NCI-H1092 (cell line): ENCODE data around the gene CORO1C.

Experiments
- DNase-seq: peaks from one replicate; lab custom pipeline; 2025; lab: John Stamatoyannopoulos, UW

Gene CORO1C

DNA sequence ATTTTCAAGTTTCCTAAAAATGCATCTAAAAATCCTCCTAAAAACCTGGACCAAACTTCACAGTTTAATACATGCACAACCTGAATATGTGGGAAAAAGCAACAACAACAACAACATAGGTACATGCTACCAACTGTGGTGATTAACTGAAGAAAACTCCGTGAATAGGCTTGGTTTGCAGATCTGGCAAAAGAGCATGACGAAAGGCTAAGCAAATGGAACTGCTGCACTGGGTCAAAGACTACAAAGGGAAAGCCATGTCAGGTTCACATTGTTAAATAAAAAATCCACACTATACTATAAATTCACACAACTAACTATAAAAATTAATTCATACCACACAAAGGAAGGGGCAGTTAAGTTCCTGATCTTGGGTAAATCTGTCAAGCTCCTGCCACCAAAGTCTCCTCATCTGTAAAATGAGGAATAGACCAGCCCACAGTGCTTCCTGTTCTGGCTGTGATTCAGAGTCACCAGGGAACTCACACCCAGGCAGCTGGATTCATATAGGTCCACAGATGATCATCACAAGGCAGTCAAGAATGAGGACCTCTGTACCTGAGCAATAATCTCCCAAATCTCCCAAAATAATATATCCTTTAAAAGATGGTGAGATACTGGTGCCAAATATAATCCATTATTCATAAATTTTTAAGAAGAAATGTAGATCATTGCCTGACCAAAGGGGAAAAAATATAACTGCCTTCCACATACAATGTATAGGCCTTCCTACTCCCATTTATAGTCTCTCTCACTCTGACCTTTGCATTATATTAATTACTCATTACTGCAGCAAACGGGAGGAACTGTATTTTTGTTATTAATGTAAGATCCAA, 7.0 kb downstream of the CORO1C start:
- DNase-seq: no peak

DNA sequence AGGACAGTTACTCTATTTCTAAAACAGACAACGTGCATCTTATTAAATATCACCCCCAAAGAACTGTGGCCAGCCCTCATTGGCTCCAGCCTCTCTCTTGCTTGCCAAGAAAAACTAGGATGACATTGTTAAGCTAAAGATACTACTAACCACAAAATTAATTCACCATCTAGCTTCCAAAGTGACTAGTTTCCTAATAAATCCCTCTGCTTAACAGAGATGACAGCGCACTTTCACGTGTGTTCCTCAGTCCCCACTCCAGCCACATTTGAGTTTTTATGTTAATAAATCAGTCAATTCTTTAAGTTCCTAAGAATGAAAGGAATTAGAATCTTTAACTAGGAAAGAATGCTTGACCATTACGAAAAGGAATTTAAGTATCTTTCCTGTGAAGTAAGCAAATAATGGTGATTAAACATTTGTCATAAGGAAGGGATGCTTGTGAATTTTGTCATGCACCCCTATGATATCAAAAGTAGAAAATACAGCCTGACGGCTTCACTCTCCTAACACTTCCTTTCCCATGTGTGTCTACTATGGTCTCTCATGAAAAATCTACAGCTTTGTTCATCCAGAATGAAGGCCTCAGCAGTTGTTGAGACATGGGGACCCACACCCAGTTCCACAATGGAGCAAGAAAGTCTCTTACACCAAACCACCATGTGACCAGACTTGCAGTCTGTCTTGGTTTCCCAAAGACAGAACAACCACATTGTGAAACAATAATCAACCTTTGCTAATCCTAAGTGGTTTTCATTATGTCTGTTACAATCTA, 8.1 kb downstream of the CORO1C start:
- DNase-seq: no peak

DNA sequence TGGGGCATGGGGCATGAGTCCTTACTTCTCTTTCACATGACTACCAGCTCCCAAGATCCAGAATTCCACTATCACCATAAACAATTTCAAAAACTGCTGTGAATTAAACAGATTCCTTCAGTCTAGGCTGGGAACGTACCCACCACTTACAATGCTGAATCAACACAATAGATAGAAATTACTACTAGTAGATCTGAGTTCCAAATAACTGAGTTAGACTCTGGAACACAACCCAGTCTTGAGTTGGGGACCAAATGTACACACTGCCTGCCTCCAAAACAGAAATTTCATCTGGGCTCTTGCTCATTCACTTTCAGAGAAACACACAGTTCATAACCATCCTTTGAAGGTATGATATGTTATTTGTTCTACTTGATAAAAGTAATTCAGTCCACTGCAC, 8.9 kb downstream of the CORO1C start:
- DNase-seq: no peak

DNA sequence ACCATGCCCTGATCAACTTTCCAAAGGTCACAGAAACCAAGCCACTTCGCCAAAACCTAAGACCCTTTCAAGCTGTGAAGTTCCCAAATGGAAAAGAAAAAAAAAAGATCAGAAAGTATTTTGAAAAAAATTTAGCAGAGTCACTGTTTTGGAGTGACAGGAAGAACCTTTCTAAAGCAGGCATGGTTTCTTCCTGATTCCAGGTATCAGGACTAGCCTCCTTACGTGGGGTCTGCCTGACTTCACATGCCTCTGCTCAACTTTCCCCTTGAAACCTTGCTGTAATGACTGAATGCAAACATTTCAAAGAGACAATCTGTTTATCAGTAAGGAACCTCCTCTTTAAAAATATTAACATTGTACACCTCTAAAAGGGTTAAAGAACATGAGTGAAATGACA, 9.5 kb downstream of the CORO1C start:
- DNase-seq: no peak

DNA sequence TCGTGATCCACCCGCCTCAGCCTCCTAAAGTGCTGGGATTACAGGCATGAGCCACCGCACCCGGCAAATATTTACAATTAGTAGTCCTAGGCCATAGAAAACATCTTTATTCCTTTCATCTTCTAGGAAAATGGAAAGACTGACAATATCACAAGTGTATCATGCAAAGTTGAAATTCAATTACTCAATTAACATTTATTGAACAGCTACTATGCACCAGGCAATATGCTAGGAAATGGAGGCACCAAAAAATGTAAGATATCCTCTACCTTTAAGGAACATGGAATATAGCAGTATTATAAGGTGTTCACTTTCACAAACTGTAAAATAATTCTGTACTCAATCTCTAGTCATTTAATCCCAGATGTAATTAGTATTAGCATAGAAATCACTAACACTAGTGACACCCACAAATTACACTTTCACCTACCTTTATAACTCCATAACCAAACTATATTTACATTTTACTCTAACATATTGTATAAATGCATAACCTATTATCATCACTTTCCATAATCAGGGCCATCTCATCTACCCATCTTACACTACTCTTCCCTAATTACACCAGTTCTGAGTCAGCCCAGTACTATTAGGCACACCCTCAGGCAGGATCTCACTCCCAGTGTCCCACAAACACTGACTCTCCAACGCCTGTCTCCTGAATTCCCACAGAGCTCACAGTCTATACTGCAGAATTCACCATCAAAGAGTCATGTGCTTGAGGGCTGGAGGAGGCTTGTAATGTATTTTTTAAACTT, 10.4 kb downstream of the CORO1C start:
- no peak for DNase-seq

DNA sequence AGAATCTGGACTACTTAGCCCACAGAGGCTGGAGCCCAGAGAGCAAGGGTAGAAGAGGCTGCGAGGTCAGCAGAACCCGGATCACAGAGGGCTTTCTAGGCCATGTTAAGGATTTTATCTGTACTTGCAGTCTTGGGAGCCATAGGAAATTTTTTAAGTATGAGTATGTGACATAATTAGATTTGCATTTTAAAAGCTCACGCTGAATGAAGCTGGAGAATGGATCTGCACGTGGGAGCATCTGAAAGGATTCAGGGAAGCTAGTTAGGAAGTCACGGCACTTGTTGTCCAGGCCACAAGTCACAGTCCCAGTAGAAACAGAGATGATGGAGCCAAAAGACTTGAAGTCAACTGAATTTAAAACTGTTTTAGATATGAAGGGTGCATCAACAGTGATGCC, 14.1 kb downstream of the CORO1C start:
- no peak for DNase-seq

DNA sequence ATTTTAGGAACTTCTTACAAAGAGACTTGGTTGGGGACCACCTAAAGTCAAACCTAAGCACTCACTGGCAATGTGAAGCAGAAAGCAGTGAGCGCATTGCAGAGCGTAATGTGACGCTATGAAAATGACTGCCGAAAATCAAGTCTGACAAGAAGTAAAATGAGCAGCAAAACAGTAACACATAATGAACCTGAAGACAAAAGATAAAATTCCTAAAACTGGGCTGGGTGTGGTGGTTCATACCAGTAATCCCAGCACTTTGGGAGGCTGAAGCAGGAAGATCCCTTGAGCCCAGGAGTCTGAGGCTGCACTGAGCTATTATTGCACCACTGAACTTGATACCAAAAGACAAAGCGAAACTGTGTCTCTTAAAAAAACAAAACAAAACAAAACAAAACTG, 16.5 kb downstream of the CORO1C start:
- no peak for DNase-seq

DNA sequence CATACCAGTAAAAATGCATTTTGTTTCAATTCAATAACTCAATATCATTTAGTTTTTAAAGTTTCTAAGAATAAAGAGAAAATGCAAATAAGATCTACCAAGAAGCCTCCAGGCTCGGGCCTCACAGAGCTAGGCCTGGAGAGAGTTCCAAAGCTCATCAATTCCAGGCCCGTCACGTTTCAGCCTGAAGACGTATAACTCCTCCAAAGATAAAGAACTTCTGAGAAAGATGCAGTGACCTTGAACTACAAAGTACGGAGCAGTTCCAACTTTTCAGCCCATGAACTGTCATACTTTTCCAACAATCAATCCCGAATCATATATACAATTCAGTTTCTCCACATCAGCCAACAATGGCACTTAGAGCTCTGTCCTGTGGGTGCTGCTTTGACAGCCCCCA, 17.8 kb downstream of the CORO1C start:
- DNase-seq: no peak

DNA sequence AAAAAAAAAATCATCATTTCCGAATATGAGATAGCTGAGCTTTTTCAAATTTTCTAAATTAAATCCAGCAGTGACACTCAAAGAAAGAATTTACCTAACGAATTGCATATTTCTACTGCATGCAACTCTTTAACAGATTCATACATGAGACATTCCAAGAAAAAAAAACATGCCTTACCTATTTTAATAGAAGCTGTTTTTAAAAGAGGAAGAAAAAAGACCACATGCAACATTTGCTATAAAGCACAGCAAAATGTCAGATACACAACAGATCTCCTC, 18.5 kb downstream of the CORO1C start:
- DNase-seq: no peak

DNA sequence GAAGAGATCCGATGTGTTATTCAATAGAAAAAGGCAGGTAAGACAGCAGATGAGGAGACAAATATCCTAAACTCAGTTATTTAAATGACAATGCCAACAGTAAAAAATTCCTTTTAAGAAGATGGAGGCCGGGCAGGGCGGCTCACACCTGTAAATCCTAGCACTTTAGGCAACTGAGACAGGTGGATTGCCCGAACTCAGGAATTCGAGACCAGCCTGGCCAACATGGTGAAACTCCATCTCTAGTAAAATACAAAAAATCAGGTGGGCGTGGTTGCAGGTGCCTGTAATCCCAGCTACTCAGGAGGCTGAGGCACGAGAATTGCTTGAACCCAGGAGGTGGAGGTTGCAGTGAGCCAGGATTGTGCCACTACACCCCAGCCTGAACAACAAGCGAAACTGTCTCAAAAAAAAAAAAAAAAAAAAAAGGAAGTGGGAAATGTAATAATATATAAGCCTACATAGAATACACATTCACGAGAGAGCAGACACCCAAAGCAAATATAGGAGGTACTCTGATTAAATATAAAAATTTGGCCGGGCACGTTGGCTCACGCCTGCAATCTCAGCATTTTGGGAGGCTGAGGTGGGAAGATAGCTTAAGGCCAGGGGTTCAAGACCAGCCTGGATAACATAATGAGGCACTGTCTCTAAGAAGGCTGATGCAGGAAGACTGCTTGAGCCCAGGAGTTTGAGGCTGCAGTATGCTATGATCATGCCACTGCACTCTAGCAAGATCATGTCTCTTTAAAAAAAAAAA, 19.0 kb downstream of the CORO1C start:
- DNase-seq: no peak

DNA sequence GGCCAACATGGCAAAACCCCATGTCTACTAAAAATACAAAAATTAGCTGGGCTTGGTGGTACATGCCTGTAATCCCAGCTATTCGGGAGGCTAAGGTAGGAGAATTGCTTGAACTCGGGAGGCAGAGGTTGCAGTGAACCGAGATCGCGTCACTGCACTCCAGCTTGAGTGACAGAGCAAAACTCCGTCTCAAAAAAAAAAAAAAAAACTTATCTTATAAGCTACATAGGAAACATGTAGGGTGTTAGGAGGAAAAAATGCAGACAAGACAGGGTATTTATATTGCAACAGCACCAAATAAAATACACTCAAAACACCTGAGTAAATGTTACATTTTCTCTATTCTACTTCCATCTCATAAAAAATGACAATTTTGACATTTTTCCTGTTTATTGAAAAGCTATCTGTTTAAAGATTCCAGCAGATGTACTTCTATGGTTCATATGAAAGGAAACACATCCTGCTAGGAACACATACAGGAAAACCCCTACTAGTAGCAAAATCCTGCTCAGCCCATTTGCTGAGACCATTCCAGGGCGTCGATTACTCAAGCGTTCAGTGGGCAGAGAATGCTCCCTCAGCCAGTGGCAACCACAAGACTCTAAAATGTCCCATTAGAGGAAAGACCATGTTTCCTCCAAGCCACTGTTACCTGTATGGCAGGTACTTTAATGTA, 19.7 kb downstream of the CORO1C start:
- no peak for DNase-seq

DNA sequence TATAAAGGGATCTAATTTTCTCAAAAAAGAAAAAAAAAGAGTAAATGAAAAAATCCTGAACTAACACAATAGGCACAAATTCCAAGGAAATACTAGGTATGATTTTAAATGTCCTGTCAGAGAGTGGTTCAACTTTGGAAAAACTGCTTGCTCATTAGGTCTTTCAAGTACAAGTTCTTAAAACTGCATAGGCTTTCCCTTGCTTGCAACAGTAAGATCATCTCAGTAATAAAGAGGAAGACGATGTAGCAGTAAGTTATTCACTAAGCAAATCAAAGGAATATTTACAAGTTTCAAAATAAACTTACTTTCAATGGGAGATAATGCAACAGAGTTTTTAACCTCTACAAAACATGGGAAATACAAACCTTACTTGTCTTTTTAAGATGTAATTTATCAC, 21.6 kb downstream of the CORO1C start:
- no peak for DNase-seq

DNA sequence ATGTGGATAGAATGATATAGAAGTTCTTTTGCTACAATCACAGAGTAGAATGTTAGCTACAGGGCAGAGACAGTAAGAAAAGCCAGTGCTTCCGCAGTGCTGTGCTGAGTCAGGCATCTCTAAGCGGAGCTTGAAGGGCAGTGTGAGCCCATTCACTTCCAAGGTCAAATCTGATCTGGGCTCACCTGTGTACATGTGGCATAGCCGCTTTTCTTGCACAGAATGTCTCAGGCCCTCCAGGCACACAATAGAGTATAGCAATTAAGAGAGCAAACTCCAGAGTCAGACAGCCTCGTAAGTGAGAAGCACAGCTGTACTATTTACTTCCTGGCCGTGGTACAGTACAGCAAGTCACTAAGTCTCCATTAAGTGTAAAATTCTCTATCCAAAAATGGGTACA, 26.8 kb downstream of the CORO1C start:
- no peak for DNase-seq

DNA sequence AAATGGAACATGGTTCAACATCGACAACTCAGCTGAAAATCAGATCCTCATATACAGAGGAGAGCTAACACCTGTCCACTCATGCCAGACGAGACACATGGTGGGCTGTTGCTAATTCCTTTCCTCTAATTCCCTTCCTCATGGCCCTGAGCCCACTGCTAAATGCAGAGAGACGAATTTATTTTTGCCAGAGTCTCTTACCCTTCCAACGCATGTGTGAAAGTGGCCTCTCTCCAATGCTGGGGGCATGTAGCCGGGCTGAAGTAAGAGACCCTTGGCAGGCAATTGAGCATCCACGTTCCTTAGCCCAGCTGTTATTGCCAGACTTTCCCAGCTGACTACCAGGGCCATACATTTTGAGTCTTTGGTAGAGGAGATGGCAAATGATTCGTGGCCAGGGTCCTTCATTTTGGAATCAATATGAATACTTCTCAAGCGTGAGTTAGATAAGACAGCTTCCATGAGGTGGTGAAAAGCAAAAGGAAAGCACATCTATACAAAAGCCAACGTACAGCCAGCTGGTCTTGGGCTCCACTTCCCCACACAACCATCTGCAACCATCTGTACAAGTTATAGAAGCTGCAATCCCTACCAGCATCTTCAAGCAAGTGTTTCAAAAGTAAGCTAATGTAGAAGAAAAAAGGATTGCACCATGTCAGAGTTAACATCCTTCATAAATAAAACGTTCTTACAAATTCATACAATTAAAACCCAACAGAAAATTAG, 28.6 kb downstream of the CORO1C start:
- no peak for DNase-seq

DNA sequence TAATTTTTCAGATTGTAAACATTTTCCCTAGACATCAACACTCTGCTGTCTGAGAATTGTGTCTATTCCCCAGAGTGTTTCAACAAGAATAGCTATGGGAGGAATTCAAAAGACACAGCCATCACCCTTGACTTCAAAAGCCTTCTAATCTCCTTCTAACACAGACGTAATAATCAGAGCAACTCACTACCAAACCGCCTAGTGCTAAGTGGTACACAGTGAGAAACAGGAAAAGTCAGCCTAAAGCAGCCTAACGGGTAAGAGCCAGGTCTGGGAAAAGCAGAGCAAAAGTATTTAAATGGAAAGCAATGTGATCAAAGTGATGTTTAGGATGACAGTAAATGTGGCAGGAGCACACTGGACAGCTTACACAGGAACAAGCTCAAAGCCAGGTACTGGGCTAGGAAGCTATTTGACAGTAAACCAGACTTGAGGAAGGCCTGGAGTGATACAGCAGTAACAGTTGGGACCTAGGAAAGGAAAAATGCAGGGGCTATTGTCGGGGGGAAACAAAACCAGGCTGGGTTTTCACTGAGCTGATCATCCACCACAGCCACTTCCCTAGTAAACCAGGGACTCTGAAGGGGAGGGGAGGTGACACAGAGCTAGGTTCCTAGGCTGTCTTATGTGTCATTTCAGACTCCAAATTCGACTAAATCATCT, 29.4 kb downstream of the CORO1C start:
- DNase-seq: no peak

DNA sequence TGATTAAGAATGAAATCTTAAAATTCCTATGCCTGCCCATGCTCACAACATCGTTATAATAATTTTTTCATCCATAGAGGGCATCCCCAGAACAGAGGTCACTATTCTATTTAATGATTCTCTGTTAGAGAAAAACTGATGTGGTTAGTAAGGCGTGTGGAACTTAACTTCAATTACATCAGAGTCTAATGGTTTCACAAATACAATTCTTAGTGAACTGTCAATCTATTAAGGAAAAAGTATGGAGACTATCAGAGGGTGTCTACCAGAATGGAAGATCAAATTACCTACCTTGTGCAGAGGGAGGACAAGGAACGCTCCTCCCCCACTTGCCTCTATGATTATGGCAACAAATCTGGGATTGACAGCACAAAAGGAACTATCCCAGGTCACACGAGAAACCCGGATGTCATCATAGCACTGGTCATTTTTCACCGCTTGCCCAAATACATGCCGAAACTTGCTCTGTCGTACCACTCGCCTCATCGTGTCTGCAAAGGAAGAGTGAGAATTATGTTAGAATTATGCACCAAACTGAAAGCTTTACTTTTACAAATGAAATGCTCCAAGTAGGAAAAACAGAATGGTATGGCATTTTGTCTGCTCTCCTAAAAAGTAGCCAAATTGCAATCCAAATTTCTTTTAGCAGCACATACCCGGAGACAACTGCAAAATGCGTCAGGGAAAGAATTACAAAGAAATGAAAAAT, 30.3 kb downstream of the CORO1C start:
- DNase-seq: no peak

DNA sequence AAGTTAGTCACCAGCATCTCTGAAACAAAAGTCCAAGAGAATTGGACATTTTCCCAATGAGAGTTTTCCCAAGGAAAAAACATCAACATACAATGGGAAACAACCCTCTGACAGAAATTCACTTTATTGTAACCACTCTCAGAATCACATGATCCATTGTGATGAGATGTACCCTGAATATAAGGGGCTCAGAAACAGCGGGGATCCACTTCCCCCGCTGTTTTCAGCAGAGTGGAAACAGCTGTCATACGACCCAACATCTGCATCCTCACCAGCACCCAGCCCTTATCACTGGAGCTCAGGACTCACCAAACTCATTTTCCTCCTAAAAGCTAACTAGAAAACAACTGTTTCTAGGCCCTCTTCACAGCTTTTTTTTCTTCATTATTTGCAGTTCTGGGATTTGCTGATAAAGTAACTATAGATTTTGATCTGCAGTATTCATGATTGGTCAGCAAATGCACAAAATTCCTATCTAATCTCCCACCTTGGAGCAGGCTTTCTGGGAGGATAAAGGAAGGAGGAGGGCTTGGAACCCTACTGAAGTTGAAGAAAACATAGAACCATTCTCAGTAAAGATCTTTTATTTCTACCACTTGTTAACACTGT, 31.3 kb downstream of the CORO1C start:
- no peak for DNase-seq

DNA sequence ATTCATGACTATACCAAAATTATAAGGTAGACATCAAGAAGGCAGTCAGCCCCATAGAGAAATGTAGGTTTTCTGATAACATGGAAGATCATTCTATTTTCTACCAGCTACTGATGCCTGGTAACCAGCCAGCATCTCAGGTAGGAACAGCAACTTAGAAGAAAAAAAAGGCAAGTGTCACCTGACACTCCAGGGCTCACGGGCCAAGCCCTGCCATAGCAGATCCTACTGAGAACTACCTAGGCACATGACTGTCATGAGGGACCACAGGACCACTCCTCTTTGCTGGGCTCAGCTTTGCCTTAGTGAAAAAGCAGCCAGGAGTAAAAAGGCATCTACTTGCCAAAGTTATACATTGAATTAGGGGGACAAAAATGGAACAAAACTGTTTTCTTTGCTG, 33.4 kb downstream of the CORO1C start:
- DNase-seq: no peak

DNA sequence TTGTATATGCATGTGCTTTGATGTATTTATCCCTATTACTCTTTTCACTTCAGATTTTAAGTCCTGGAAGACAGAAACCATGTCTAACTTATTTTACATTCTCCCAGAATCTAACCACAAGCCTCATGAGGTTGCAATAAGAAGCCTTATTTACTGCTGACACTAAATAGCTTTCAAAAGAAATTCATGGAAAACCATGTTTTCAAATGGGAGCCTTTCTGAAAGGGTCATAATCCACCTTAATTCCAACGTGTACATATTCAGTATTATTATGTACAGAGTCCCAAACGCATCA, 34.4 kb downstream of the CORO1C start:
- no peak for DNase-seq
